GM12878 (cell line): Measurements from ENCODE around the gene RAB29. TPM values are rescaled to one million over a fixed set of nuclear protein-coding genes. Genes with fewer than 3 reads are reported as not detected.

ENCODE experiments used
- ATF7 ChIP-seq: fragments of 450-650 bp; IDR thresholded peaks from 2 replicates; pipeline ENCODE4 v1.6.1; 2016; ENCODE audit warnings: low read depth, mild to moderate bottlenecking
- BHLHE40 ChIP-seq, 2 experiments: fragments of 450-650 bp in 1 of 2; IDR thresholded peaks; 2 replicates each; pipeline ENCODE4 v1.6.1; 2011 to 2017; ENCODE audit warnings: low read depth in 2 of 2, borderline replicate concordance in 1 of 2, improper control_type of control experiment in 1 of 2, low read length in 1 of 2, mild to moderate bottlenecking in 1 of 2
- BRCA1 ChIP-seq: IDR thresholded peaks from 2 replicates; pipeline ENCODE4 v1.6.1; 2011; ENCODE audit warnings: low read depth, low read length, improper control_type of control experiment
- CBFB ChIP-seq: IDR thresholded peaks from 2 replicates; pipeline ENCODE4 v1.6.1; 2016; ENCODE audit warnings: antibody characterized with exemption, low read depth
- CHD2 ChIP-seq: IDR thresholded peaks from 2 replicates; pipeline ENCODE4 v1.6.1; 2011; ENCODE audit warnings: low read depth, low read length, improper control_type of control experiment, borderline replicate concordance
- CREB1 ChIP-seq: IDR thresholded peaks from 2 replicates; pipeline ENCODE4 v1.6.1; 2012; ENCODE audit warnings: low read depth, mild to moderate bottlenecking, inconsistent platforms
- CTCF ChIP-seq, 3 experiments: IDR thresholded peaks in 2 of 3; conservative IDR thresholded peaks in 1 of 3; 2 replicates each; pipeline ENCODE4 v1.5.1; 2011; ENCODE audit warnings: low read depth in 3 of 3, low read length in 3 of 3, mild to moderate bottlenecking in 3 of 3, control low read depth in 2 of 3, moderate library complexity in 2 of 3, inconsistent platforms in 1 of 3, mixed read lengths in 1 of 3; ENCODE audit not compliant: control insufficient read depth in 2 of 3, insufficient read depth in 1 of 3; ENCODE audit errors: extremely low read depth in 1 of 3
- DPF2 ChIP-seq: fragments of 450-650 bp; IDR thresholded peaks from 2 replicates; pipeline ENCODE4 v1.6.1; 2017; ENCODE audit warnings: mild to moderate bottlenecking
- EGR1 ChIP-seq, 2 experiments: IDR thresholded peaks; 1 replicate in 1 of 2; 2 replicates in 1 of 2; pipeline ENCODE4 v1.6.1; 2011 to 2012; ENCODE audit warnings: low read depth in 2 of 2, low read length in 2 of 2, borderline replicate concordance in 1 of 2, mild to moderate bottlenecking in 1 of 2, moderate library complexity in 1 of 2
- EZH2 ChIP-seq: IDR thresholded peaks from 2 replicates; pipeline ENCODE4 v1.6.1; 2012; ENCODE audit warnings: low read depth, mild to moderate bottlenecking, control low read depth, inconsistent platforms, low read length, borderline replicate concordance; ENCODE audit not compliant: control insufficient read depth
- FOXM1 ChIP-seq: IDR thresholded peaks from 2 replicates; pipeline ENCODE4 v1.6.1; 2012; ENCODE audit warnings: low read depth, mild to moderate bottlenecking, inconsistent platforms, low read length, moderate library complexity
- GATAD2B ChIP-seq: fragments of 450-650 bp; conservative IDR thresholded peaks from 2 replicates; pipeline ENCODE4 v1.6.1; 2017; ENCODE audit warnings: low read depth, mild to moderate bottlenecking, moderate library complexity
- IRF4 ChIP-seq: IDR thresholded peaks from 2 replicates; pipeline ENCODE4 v1.6.1; 2011; ENCODE audit warnings: low read depth, low read length
- LARP7 ChIP-seq: fragments of 450-650 bp; IDR thresholded peaks from 2 replicates; pipeline ENCODE4 v1.6.1; 2017; ENCODE audit warnings: mild to moderate bottlenecking
- MEF2B ChIP-seq: fragments of 450-650 bp; IDR thresholded peaks from 2 replicates; pipeline ENCODE4 v1.6.1; 2018; ENCODE audit warnings: mild to moderate bottlenecking, moderate library complexity; ENCODE audit not compliant: partially characterized antibody, poor library complexity, severe bottlenecking
- MTA2 ChIP-seq: fragments of 450-650 bp; IDR thresholded peaks from 2 replicates; pipeline ENCODE4 v1.6.1; 2016; ENCODE audit warnings: low read depth, mild to moderate bottlenecking, moderate library complexity
- MTA3 ChIP-seq: IDR thresholded peaks from 2 replicates; pipeline ENCODE4 v1.6.1; 2012; ENCODE audit warnings: low read length, inconsistent platforms, borderline replicate concordance
- MXI1 ChIP-seq: fragments of 150-350 bp; IDR thresholded peaks from 2 replicates; pipeline ENCODE4 v1.6.1; 2011; ENCODE audit warnings: low read depth, mild to moderate bottlenecking, inconsistent platforms, low read length, improper control_type of control experiment
- PML ChIP-seq: IDR thresholded peaks from 2 replicates; pipeline ENCODE4 v1.6.1; 2012; ENCODE audit warnings: low read length, inconsistent platforms
- RAD21 ChIP-seq: IDR thresholded peaks from 2 replicates; pipeline ENCODE4 v1.6.1; 2011; ENCODE audit warnings: mild to moderate bottlenecking, low read depth, low read length, moderate library complexity; ENCODE audit not compliant: insufficient read depth
- RBBP5 ChIP-seq: fragments of 200-600 bp; sonication (generic); conservative IDR thresholded peaks from 2 replicates; pipeline ENCODE4 v1.6.1; 2016
- RCOR1 ChIP-seq: conservative IDR thresholded peaks from 2 replicates; pipeline ENCODE4 v1.6.1; 2012; ENCODE audit warnings: low read depth, low read length, improper control_type of control experiment
- SIN3A ChIP-seq: IDR thresholded peaks from 2 replicates; pipeline ENCODE4 v1.6.1; 2012; ENCODE audit warnings: low read depth, low read length, improper control_type of control experiment
- SMAD5 ChIP-seq: IDR thresholded peaks from 2 replicates; pipeline ENCODE4 v1.6.1; 2016; ENCODE audit warnings: antibody characterized with exemption, low read depth
- SMARCA5 ChIP-seq: fragments of 450-650 bp; IDR thresholded peaks from 2 replicates; pipeline ENCODE4 v1.6.1; 2017; ENCODE audit warnings: mild to moderate bottlenecking
- TBL1XR1 ChIP-seq: IDR thresholded peaks from 2 replicates; pipeline ENCODE4 v1.6.1; 2012; ENCODE audit warnings: low read depth, low read length, improper control_type of control experiment
- TCF7 ChIP-seq: IDR thresholded peaks from 2 replicates; pipeline ENCODE4 v1.6.1; 2014; ENCODE audit warnings: antibody characterized with exemption, borderline replicate concordance
- YY1 ChIP-seq: IDR thresholded peaks from 2 replicates; pipeline ENCODE4 v1.6.1; 2011; ENCODE audit warnings: low read depth, mild to moderate bottlenecking, low read length
- ZNF207 ChIP-seq: fragments of 450-650 bp; IDR thresholded peaks from 2 replicates; pipeline ENCODE4 v1.6.1; 2014; ENCODE audit warnings: antibody characterized with exemption, mild to moderate bottlenecking, borderline replicate concordance
- polyA plus RNA-seq, 11 experiments: library from polyadenylated mRNA; depleted of rRNA in 4 of 11; unstranded in 6 of 11; stranded (reverse) in 5 of 11; fragments of >200 nt; fragmentation: Nextera tagmentation in 4 of 11; fragmentation: Illumina TruSeq in 1 of 11; extraction: Ambion mirVana in 4 of 11; extraction: Trizol in 1 of 11; gene quantifications; 1 replicate in 1 of 11; 2 replicates in 10 of 11; pipeline versions ENCODE4 v1.2.1 to v1.2.3, GENCODE V29; 2011 to 2016; ENCODE audit warnings: inconsistent platforms in 2 of 11, missing spikeins in 2 of 11, low read depth in 1 of 11
- total RNA-seq, 4 experiments: library from RNA; depleted of rRNA in 3 of 4; stranded (reverse); fragments of >200 nt in 3 of 4; fragmentation: Illumina TruSeq in 1 of 4; extraction: Trizol in 1 of 4; gene quantifications; 2 replicates each; pipeline versions ENCODE4 v1.2.1 to v1.2.3, GENCODE V29; 2013 to 2021
- TF ChIP-seq, protein P1 (sequence below): IDR thresholded peaks from 2 replicates; pipeline ENCODE4 v1.6.1; 2012; ENCODE audit warnings: low read depth, low read length, improper control_type of control experiment

The RAB29 gene
- total and polyA plus RNA-seq, 10 of the 15 experiments (the other 5 are each of a cell fraction or from before 2014, with no cell fraction given), result 11.7 to 74.5 (median 15.0) TPM

GRCh38 chr1:205750138-205751035 is 24.9 kb downstream of the RAB29 start, which contains the start of gene NUCKS1 (continued):
- TF ChIP-seq RBBP5 (no peak), MEF2B (peak; percentile 70), IRF4 (peak; percentile 77), DPF2 (0 out of 2 replicates have a peak, but pooled peaks have one; percentile 47), BRCA1 (no peak), LARP7 (no peak; the same call in 1 of the 2 replicates), CREB1 (peak; percentile 92), MTA3 (no peak; the same call in 1 of the 2 replicates), SMAD5 (no peak; the same call in 1 of the 2 replicates), SIN3A (no peak), EZH2 (no peak), YY1 (peak; percentile 97), BHLHE40 (IDR thresholded peaks at IDR 0.05; ENCODE audit: borderline replicate concordance in 1 of 2, low read depth in 2 of 2, low read length in 1 of 2) (0 out of 4 replicates have a peak, but pooled peaks of 1 of the 2 experiments have one; percentile 8), RAD21 (no peak), CTCF (IDR thresholded peaks at IDR 0.05 in 2 of 3, conservative IDR thresholded peaks at IDR 0.05 in 1 of 3; ENCODE audit: control insufficient read depth in 2 of 3, extremely low read depth in 1 of 3, insufficient read depth in 1 of 3, low read depth in 3 of 3, low read length in 3 of 3) (no peak), PML (peak; percentile 69), CHD2 (peak; percentile 83), TBL1XR1 (peak; percentile 16; the same call in 1 of the 2 replicates), MTA2 (peak; percentile 67; the same call in 1 of the 2 replicates), EGR1 (IDR thresholded peaks at IDR 0.05; ENCODE audit: borderline replicate concordance in 1 of 2, low read depth in 2 of 2, low read length in 2 of 2) (0 out of 3 replicates have a peak, but pooled peaks of 1 of the 2 experiments have one; percentile 50), TCF7 (no peak), FOXM1 (peak; percentile 98), ATF7 (peak; percentile 72), CBFB (peak; percentile 66; the same call in 1 of the 2 replicates), RCOR1 (0 out of 2 replicates have a peak, but pooled peaks have one; percentile 77), ZNF207 (peak; percentile 74; the same call in 1 of the 2 replicates), MXI1 (no peak), GATAD2B (no peak), SMARCA5 (no peak)
- TF ChIP-seq, protein P1, sequence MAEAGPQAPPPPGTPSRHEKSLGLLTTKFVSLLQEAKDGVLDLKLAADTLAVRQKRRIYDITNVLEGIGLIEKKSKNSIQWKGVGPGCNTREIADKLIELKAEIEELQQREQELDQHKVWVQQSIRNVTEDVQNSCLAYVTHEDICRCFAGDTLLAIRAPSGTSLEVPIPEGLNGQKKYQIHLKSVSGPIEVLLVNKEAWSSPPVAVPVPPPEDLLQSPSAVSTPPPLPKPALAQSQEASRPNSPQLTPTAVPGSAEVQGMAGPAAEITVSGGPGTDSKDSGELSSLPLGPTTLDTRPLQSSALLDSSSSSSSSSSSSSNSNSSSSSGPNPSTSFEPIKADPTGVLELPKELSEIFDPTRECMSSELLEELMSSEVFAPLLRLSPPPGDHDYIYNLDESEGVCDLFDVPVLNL, result peak; percentile 51; the same call in 1 of the 2 replicates
